Endothelial cell of umbilical vein (primary cell): Measurements from ENCODE around the gene DUSP3.

Experiments used
- CTCF ChIP-seq, 2 donors: IDR thresholded peaks; 1 replicate in 1 of 2; 2 replicates in 1 of 2; pipeline ENCODE4 v1.5.1; 2011; ENCODE audit warnings: low read length in 2 of 2, mild to moderate bottlenecking in 2 of 2, moderate library complexity in 2 of 2, control low read depth in 1 of 2, inconsistent platforms in 1 of 2, low read depth in 1 of 2; ENCODE audit not compliant: insufficient read depth in 1 of 2; ENCODE audit errors: extremely low read depth in 1 of 2
- EZH2 ChIP-seq: IDR thresholded peaks from 2 replicates; pipeline ENCODE4 v1.6.1; 2012; ENCODE audit warnings: borderline replicate concordance, low read depth, mild to moderate bottlenecking, moderate library complexity, low read length, inconsistent platforms; ENCODE audit not compliant: severe bottlenecking
- FOS ChIP-seq: IDR thresholded peaks from 2 replicates; pipeline ENCODE4 v1.6.1; 2011; ENCODE audit warnings: mild to moderate bottlenecking, low read length, moderate library complexity, borderline replicate concordance; ENCODE audit not compliant: insufficient read depth
- JUN ChIP-seq: IDR thresholded peaks from 2 replicates; pipeline ENCODE4 v1.6.1; 2011; ENCODE audit warnings: borderline replicate concordance, low read depth; ENCODE audit not compliant: insufficient read length, insufficient read depth
- MAX ChIP-seq: IDR thresholded peaks from 2 replicates; pipeline ENCODE4 v1.6.1; 2011; ENCODE audit not compliant: insufficient read depth, insufficient read length
- MYC ChIP-seq: IDR thresholded peaks from one replicate; pipeline ENCODE4 v1.6.1; 2011; ENCODE audit warnings: mild to moderate bottlenecking, low read depth, low read length
- POLR2A ChIP-seq: IDR thresholded peaks from 2 replicates; pipeline ENCODE4 v1.6.1; 2012; ENCODE audit warnings: low read depth, mild to moderate bottlenecking, control low read depth, low read length
- POLR2AphosphoS5 ChIP-seq: IDR thresholded peaks from 2 replicates; pipeline ENCODE4 v1.6.1; 2012; ENCODE audit warnings: low read depth, mild to moderate bottlenecking, control low read depth, low read length, moderate library complexity; ENCODE audit not compliant: insufficient read depth

GRCh38 chr17:43750153-43750552, 28.6 kb downstream of the DUSP3 start:
- TF ChIP-seq CTCF (IDR thresholded peaks at IDR 0.05; ENCODE audit: extremely low read depth in 1 of 2, insufficient read depth in 1 of 2, low read depth in 1 of 2, low read length in 2 of 2) (no peak), FOS (no peak), POLR2AphosphoS5 (no peak), POLR2A (no peak), EZH2 (no peak), MYC (no peak), JUN (no peak), MAX (no peak)
